HuH-7.5 (cell line): ENCODE data around the gene DDX24.

Experiments used
- DNase-seq: peaks from one replicate; pipeline ENCODE4 v3.0.0; 2011; ENCODE audit warnings: low spot score

The DDX24 gene

GRCh38 chr14:94029265-94029664 lies 51.7 kb downstream of the DDX24 start:
- DNase-seq: no peak

DNA sequence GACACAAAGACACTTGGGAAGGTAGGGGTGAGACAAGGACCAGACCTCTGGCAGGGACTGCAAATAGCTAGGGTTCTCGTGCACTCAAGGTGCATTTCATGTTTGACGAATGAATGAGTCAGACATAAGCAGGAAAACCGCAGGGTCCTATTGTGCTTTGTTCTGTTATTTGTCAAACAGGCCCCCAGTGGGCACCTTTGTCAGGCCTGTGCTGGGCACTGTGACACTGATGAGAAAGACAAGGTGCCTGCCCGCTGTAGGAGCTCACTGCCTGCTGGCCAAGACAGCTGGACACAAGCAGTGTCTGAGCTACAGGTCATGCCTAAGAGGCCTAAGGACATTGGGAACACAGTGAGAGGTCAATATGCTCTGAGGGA lies 52.6 kb downstream of the DDX24 start:
- no peak for DNase-seq

- DNase-seq: no peak
These were observed 53.2 kb downstream of the DDX24 start for GRCh38 chr14:94027566-94028449.

- DNase-seq: no peak
These were observed 54.0 kb downstream of the DDX24 start for GRCh38 chr14:94026889-94027469.

DNA sequence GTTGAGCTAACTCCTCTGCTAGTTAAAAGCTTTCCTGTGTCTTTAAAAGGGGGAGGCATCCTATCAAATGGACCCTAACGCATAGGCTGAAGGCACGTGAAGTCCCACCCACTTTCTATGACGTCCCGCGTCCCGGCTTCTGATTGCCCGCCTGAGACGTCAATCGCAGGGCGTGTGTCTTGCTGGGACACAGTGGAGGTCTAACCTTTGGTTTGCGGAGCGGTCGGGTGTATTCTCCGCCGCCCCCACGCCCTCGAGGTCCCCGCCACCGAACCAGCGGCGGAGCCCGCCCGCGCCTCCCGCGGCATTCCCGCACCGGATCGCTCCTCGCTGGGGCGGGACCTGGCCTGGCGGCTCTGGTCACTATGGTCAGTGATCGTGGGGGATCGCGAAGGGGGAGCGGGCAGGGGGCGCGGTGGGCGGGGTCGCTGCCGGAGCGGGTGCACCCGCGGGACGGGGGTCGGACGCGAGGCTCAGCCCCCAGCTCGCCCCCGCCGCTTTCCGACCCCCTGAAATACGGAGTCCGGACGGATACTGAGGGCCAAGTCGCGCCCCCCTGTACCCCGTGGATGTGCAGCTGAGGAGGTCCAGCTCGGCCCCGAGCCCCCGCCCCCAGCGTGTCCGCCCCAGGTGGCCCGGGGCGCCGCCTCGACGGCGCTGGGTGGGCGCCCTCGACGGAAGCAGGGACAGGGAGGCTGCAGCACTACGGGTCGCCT lies 54.7 kb downstream of the DDX24 start, which contains the start of gene OTUB2:
TSS of gene OTUB2 (plus strand) at position 168 of the 716 bp plus-strand sequence. CDS start at position 366, 198 bp downstream.
- DNase-seq: peak; percentile 98

DNA sequence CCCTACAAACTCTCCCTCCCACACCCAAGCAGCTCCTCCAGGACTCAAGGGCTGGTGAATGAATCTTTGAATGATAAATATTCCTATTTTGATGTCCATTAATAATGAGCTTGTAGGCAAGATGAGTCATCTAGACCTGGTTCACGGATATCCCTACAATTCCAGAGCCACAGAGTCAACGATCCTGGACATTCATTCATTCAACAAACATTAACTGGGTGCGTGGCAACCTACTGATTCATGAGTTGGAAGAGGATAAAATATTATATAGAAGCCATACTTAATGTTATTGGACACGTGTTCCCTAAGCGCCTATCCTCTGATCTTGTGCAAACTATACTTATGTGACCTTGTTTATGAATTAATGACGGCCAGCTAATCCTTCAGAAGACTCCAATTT lies 55.3 kb downstream of the DDX24 start:
- no peak for DNase-seq

- DNase-seq: no peak
These were observed 56.5 kb downstream of the DDX24 start for GRCh38 chr14:94024549-94024948.

DNA sequence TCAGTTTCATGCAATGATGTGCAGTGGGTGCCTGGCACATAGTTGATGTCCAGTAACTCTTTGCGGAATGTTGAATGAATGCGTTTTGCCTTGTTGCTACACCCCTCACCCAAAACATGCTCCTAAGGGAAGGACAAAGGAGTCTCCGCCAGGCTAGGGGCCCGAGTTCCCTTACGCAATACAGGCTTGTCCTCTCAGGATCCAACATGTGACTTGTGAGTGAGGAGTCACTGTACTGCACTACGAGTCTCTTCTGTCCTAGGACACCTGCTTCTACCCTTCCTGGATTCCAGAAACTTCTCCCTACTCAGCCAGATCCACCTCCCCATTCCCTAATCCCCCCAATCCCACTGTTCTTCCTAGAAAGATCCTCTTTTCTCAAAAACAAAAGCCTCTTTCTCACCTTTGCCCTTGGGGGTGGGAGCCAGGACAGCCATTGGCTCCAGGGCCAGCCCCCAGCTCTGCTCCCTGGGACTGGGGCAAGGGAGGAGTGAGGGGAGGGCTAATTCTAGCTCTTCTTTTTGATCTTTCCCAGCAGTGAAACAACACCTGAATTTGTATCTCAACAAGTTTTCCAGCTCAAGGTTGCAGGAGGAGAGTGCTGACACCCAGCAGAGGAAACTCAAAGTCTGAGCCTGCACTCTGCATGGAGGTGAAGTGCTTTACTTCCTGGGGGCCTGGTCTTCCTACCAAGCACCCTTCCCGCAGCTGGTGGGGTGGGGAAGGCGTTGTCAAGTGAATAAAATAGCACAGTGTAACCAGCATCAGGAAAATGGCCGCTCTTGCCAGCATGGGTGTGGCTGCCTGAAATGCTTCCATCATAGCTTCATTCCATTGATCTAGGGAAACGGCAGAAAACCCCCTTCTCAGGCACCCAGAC lies 58.2 kb downstream of the DDX24 start:
- DNase-seq: no peak

DNA sequence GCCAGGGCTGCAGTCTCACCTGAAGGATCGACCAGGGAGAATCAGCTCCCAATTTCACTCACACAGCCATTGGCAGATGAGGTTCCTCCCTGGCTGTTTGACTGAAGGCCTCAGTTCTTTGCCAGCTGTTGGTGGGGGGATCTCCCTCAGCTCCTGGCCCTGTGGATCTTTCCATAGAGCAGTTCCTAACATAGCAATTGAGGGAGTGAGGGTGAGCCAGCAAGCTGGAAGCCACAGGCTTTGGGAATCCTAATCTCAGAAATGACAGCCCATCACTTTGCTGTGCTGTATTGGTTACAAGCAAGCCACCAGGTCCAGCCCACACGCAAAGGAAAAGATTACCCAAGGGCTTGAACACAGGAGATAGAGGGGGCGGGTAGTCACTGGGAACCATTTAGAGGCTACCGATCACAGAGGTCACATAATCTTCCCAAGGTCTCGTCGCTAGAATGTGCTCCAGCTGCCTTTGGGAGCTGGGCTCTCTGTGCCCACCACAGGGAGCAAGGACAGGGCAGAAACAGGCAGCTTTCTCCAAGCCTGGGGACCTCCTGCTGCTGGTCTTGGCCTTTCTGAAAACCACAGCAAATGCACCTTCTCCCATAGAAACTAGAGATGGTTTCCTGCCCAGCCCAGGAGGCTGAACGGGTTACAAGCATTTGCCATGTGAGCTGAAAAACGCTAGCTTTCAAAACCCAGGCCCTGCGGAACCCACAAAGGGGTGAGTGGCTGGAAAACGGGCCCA lies 59.4 kb downstream of the DDX24 start:
- no peak for DNase-seq

GRCh38 chr14:94021001-94021400 lies 60.0 kb downstream of the DDX24 start:
- no peak for DNase-seq

DNA sequence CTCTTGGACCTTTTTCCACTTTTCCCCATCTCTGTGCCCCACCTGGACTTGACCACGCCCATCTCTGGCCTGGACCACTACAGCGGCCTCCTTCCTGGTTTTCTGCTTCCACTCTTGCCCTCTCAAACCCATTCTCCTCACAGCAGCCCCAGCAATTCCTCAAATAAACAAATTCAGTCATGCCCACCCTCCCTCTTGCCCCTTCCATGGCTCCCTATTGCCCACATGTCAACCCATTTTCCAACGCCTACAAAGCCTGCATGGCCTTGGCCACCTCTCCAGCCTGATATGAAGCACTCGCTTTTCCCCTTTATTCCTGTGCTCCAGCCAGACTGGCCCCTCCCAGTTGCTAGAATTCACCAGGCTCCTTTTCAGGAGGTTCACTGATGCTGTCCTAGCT lies 60.7 kb downstream of the DDX24 start:
- no peak for DNase-seq

DNA sequence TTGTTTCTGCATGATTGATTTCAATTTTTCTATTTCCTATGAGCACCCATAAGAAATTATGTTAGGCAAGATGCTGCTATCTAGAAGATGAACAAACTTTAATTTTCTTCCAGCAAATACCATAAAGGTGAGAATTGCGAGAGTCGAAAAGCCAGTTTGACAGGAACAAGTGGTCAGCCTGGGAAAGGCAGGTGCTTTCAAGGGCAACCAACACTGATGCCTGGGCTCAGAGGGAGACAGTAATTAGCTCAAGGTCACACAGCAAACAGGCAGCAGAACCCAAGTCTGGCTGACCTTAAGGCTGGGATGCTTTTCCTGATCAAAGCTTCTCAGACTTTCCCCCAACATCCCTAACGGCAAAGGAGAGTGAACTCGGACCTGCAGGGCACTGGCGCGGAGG lies 61.7 kb downstream of the DDX24 start:
- DNase-seq: no peak

DNA sequence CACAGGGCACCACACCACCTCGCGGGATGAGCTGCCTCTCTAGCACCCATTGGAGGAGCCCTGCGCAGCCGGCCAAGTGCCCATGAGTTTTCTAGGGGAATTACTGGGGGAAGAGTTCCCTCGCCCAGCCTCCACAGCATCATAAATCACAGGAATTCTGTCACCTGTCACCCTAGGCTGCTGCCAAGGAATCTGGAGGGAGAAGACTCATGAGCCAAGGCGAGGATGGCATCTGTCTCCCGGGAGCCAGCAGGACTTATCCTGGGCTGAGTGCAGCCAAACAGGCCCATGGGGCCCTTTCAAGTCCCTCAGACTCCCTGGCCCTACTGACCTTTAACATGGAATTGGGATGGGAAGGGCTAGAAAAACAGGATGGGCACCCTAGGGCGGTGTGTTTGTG lies 62.7 kb downstream of the DDX24 start:
- no peak for DNase-seq

DNA sequence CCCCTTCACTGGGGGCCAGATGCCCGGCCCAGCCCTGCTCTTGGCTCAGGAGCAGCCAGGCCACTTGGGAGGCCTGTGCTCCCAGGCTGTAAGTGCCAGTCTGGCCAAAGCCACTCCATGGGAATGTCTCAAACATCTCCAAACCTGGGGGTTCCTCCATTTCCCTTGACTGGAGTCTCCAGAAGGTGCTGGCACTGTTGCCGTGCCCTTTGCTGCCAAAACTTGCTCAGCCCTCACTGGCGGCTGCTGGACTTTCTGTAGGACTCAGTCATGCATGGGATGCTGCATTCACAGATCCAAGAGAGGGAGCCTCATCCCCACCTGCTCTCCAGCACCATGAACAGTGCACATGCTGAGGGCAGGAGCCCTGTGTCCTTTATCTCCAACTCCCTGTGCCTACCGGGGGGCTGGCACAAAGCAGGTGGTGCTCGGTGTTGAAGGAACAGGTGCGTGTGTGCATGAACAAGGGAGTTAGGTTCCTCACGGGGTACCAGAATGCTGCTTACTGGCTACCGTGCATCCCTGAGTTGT lies 64.5 kb downstream of the DDX24 start:
- DNase-seq: no peak

DNA sequence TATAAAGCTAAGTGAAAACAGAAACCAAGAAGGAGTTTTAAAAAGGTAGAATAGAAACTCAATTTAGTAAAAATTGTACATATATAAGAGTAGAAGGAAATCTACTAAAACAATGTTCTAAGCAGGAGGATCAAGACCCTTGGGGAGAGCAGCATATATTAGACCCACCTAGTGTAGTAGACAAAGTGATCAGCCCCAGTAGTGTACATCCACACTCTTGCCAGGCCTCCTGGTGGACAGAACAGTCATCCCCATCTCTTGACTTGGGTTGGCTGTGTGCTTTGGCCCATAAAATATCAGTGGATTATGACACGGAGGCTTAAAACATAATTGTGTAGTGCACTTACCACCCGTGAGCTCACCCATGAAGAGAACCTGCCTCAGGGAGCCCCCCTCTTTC lies 65.8 kb downstream of the DDX24 start:
- no peak for DNase-seq

DNA sequence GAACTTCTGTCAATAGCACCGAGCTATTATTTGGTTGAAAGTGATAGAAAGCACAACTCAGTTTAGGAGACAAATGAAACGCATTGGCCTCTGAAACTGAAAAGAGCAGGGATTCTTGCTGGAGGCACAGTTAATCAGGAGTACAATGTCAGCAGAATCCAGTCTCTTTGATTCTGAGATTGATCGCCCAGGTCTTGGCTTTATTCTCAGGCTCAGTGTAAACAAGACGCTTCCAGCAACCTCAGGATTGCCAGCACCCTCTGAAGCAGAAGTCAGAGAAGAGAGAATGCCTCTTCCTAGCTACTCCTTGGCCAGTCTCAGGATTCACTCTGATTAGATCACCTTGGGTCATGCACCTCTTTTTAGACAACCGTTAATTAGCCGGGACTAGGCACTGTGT lies 66.6 kb downstream of the DDX24 start:
- no peak for DNase-seq

GRCh38 chr14:94011795-94012194 lies 69.2 kb downstream of the DDX24 start:
- DNase-seq: no peak

- no peak for DNase-seq
These were observed 70.4 kb downstream of the DDX24 start for GRCh38 chr14:94010625-94011024.

GRCh38 chr14:94009767-94010166 lies 71.2 kb downstream of the DDX24 start:
- no peak for DNase-seq

DNA sequence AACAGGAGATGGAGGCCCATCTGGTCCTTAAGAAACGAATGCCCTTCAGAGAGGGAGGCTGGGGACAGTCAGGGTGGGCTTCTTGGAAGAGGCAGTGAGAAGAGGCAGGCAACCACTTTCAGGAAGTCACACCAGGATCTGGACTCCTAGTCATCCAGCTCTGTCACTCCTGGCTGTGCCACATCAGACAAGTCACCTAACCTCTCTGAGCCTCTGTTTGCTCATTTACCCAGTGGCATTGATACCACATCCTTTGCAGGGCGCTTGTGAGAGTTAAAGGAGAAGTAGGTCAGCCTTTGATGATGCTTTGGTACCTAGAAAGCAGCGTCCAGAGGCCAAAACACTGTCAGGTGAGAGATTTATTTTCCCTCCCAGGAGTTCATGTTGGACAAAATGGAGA lies 72.8 kb downstream of the DDX24 start:
- DNase-seq: no peak
